ENCODE measurements around the gene SLC35F3.
A peak's percentile ranks its signal among the peaks of the same experiment; 100 is the strongest.

SLC35F3 gene

DNA sequence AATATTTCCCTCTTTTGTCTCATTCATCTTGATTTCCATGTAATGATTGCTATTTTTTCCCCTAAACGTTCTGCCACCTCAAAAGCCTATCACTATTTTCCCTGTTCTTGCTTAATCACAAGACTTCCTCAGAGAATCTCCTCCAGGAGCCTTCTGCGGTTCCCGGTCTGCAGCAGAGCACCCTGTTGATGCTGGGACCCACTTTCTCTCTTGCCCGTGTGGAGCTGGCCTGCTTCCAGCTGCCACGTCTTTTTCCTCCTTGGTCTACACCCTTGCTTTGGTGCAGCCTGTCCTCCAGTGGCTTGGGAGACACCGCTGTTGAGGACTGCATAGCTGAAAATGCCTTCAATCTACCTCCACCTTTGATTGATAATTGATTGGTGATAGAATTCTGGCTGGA, 398.8 kb downstream of the SLC35F3 start:
- no peaks in the 10 kb centered on the region for H3K9me2 ChIP-seq (replicated peaks; ENCODE audit: control insufficient read depth, low read length)
- TF ChIP-seq EZH2phosphoT487 (IDR thresholded peaks at IDR 0.05; ENCODE audit: borderline replicate concordance, low read length): no peak
- no peak for TF ChIP-seq CTCF (IDR thresholded peaks at IDR 0.05; ENCODE audit: low read depth, low read length, poor library complexity, severe bottlenecking)
- no peak overlapping the region for H3K4me3 ChIP-seq (ENCODE audit: low read length)
- no peaks in the 10 kb centered on the region for H3K4me1 ChIP-seq (ENCODE audit: control insufficient read depth, low read length)
- H3K27ac ChIP-seq (ENCODE audit: low read depth, low read length): no peak overlapping the region
- H3F3A ChIP-seq (ENCODE audit: control insufficient read depth, insufficient read depth): no peaks in the 10 kb centered on the region
- no peaks in the 10 kb centered on the region for H3K36me3 ChIP-seq (ENCODE audit: control insufficient read depth, low read length)
- H3K79me2 ChIP-seq (ENCODE audit: control insufficient read depth, low read length): no peaks in the 10 kb centered on the region
- H3K9me3 ChIP-seq (ENCODE audit: control insufficient read depth, insufficient read depth, low read length): no peaks in the 10 kb centered on the region
- no peak overlapping the region for H3K4me2 ChIP-seq (ENCODE audit: low read length)
- no peaks in the 10 kb centered on the region for H4K20me1 ChIP-seq (ENCODE audit: control insufficient read depth, insufficient read depth, low read depth, low read length)
- 0 out of 2 replicates have a peak, but pooled peaks cover 9% of the 10 kb centered on the region for H3K27me3 ChIP-seq (ENCODE audit: control insufficient read depth, low read length)

DNA sequence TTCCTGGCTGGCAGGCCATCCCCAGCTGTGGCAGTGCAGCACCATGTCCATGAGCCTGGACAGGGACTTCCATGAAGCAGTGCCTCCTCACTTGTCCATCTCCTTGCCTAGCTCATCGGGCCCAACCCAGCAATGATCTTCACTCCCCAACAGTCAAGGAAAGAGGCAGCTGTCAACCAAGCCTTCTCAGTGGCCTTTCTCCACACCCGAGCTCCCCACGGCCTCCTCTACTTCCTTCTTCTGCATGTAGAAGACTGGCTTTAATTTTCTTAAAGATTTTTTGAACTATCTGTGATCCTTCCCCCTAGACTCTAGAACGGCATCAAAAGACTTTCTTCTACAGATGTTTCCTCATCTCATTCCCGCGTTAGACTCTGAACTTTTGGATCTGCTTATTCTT, 403.2 kb downstream of the SLC35F3 start:
- Histone ChIP-seq H3K9me2 (replicated peaks; ENCODE audit: control insufficient read depth, low read length) (no peaks in the 10 kb centered on the region), H3K9me3 (ENCODE audit: control insufficient read depth, insufficient read depth, low read length) (no peaks in the 10 kb centered on the region), H3K79me2 (ENCODE audit: control insufficient read depth, low read length) (no peaks in the 10 kb centered on the region), H3K4me3 (ENCODE audit: low read length) (no peak overlapping the region), H3K4me1 (ENCODE audit: control insufficient read depth, low read length) (no peaks in the 10 kb centered on the region), H3K36me3 (ENCODE audit: control insufficient read depth, low read length) (no peaks in the 10 kb centered on the region), H3F3A (ENCODE audit: control insufficient read depth, insufficient read depth) (no peaks in the 10 kb centered on the region), H4K20me1 (ENCODE audit: control insufficient read depth, insufficient read depth, low read depth, low read length) (no peaks in the 10 kb centered on the region), H3K27me3 (ENCODE audit: control insufficient read depth, low read length) (peaks cover 17% of the 10 kb centered on the region; the same call in 1 of the 2 replicates), H3K27ac (ENCODE audit: low read depth, low read length) (no peak overlapping the region), H3K4me2 (ENCODE audit: low read length) (no peak overlapping the region)
- no peak for TF ChIP-seq EZH2phosphoT487 (IDR thresholded peaks at IDR 0.05; ENCODE audit: borderline replicate concordance, low read length)

DNA sequence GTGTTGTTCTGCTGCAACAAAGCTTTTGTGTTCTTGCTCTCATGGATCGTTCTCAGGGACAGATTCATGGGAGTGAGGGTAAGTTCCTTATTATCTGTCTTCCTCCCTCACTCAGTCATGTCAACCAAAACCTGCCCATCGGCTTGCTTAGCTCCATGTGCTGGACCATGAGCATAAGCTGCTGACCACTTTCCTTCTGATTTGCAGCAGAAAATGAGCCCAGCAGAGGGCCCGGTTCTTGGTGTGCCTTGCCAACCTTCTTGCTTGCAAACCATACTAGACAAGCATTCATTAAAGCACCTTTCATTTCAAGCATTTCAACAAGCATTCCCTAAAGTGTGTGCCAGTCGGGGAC, 404.7 kb downstream of the SLC35F3 start:
- Histone ChIP-seq H3K4me2 (ENCODE audit: low read length) (no peak overlapping the region), H3K27ac (ENCODE audit: low read depth, low read length) (no peak overlapping the region)
- TF ChIP-seq CTCF (IDR thresholded peaks at IDR 0.05; ENCODE audit: low read depth, low read length, poor library complexity, severe bottlenecking): no peak
- no peak for TF ChIP-seq EZH2phosphoT487 (IDR thresholded peaks at IDR 0.05; ENCODE audit: borderline replicate concordance, low read length)

DNA sequence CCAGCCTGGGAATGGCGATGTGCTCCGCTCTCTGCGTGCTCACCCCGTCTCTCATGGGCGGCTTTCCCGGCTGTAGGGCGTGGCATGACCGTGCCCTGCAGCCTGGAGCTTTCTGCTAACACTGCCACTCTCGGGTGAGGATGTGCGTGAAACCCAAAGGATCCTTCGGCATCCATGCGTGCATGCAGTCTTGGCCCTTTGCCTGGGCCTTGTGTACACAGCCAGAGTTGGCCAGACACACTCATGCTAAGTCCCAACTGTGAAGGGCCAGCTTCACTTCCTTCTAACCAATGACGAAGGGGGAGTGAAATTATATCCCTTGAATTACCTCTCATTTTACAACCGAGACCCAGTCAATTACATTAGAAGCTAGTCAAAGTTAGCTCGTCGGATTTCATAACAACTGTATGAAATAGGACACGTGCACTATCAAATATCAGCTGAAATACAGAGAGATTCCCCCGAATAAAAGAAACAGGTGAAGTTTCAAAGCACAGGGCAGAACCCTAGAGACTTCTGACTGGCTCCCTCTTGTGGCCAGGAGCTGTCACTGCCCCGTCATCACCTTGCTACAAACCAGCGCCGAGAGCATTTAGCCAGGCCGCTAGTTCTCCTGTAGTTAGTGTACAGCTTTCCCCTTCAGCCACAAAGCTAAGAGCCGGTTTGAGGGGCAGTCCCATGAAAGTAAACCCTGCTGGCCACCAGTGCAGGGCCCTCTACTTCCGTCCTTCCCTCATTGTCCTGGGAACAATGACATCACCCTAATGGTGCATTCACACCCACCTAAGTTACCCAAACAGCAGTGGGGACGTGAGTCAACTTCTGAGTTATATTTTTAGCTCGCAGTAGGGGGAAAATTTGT, 405.4 kb downstream of the SLC35F3 start:
- Histone ChIP-seq H3K36me3 (ENCODE audit: control insufficient read depth, low read length) (no peaks in the 10 kb centered on the region), H3K9me3 (ENCODE audit: control insufficient read depth, insufficient read depth, low read length) (no peaks in the 10 kb centered on the region), H3F3A (ENCODE audit: control insufficient read depth, insufficient read depth) (no peaks in the 10 kb centered on the region), H3K27ac (ENCODE audit: low read depth, low read length) (no peak overlapping the region), H3K4me3 (ENCODE audit: low read length) (no peak overlapping the region), H3K27me3 (ENCODE audit: control insufficient read depth, low read length) (peaks cover 17% of the 10 kb centered on the region; the same call in 1 of the 2 replicates), H3K9me2 (replicated peaks; ENCODE audit: control insufficient read depth, low read length) (no peaks in the 10 kb centered on the region), H3K4me2 (ENCODE audit: low read length) (0 out of 2 replicates have a peak overlapping the region, but pooled peaks have one; percentile 15), H3K4me1 (ENCODE audit: control insufficient read depth, low read length) (no peaks in the 10 kb centered on the region), H4K20me1 (ENCODE audit: control insufficient read depth, insufficient read depth, low read depth, low read length) (no peaks in the 10 kb centered on the region), H3K79me2 (ENCODE audit: control insufficient read depth, low read length) (no peaks in the 10 kb centered on the region)
- peak; percentile 93 for TF ChIP-seq CTCF (IDR thresholded peaks at IDR 0.05; ENCODE audit: low read depth, low read length, poor library complexity, severe bottlenecking)
- no peak for TF ChIP-seq EZH2phosphoT487 (IDR thresholded peaks at IDR 0.05; ENCODE audit: borderline replicate concordance, low read length)

More for the DNA sequence above, 404.7 kb downstream of the SLC35F3 start:
- Histone ChIP-seq H3K79me2 (ENCODE audit: control insufficient read depth, low read length) (no peaks in the 10 kb centered on the region), H3K4me1 (ENCODE audit: control insufficient read depth, low read length) (no peaks in the 10 kb centered on the region), H3K4me3 (ENCODE audit: low read length) (no peak overlapping the region), H3K9me2 (replicated peaks; ENCODE audit: control insufficient read depth, low read length) (no peaks in the 10 kb centered on the region), H3K9me3 (ENCODE audit: control insufficient read depth, insufficient read depth, low read length) (no peaks in the 10 kb centered on the region), H3K27me3 (ENCODE audit: control insufficient read depth, low read length) (peaks cover 17% of the 10 kb centered on the region; the same call in 1 of the 2 replicates), H3K36me3 (ENCODE audit: control insufficient read depth, low read length) (no peaks in the 10 kb centered on the region), H3F3A (ENCODE audit: control insufficient read depth, insufficient read depth) (no peaks in the 10 kb centered on the region), H4K20me1 (ENCODE audit: control insufficient read depth, insufficient read depth, low read depth, low read length) (no peaks in the 10 kb centered on the region)
